HEK293T (cell line): ENCODE results near the gene LAMP1.

ENCODE experiments used
- ARNT ChIP-seq: fragments of 450-650 bp; IDR thresholded peaks from 2 replicates; pipeline ENCODE4 v1.6.1; 2017; ENCODE audit warnings: mild to moderate bottlenecking
- BHLHE40 ChIP-seq: fragments of 450-650 bp; IDR thresholded peaks from 2 replicates; pipeline ENCODE4 v1.6.1; 2016; ENCODE audit warnings: mild to moderate bottlenecking, moderate library complexity, borderline replicate concordance
- ELF4 ChIP-seq: fragments of 450-650 bp; IDR thresholded peaks from 2 replicates; pipeline ENCODE4 v1.6.1; 2017; ENCODE audit warnings: antibody characterized with exemption
- FOXA1 ChIP-seq: fragments of 450-650 bp; IDR thresholded peaks from 2 replicates; pipeline ENCODE4 v1.6.1; 2016; ENCODE audit warnings: mild to moderate bottlenecking
- FOXK2 ChIP-seq: fragments of 450-650 bp; IDR thresholded peaks from 2 replicates; pipeline ENCODE4 v1.6.1; 2016; ENCODE audit warnings: mild to moderate bottlenecking
- FOXM1 ChIP-seq: fragments of 450-650 bp; IDR thresholded peaks from 2 replicates; pipeline ENCODE4 v1.6.1; 2017; ENCODE audit warnings: mild to moderate bottlenecking, borderline replicate concordance
- LEF1 ChIP-seq: fragments of 450-650 bp; IDR thresholded peaks from 2 replicates; pipeline ENCODE4 v1.6.1; 2017; ENCODE audit warnings: mild to moderate bottlenecking, borderline replicate concordance
- NFRKB ChIP-seq: fragments of 450-650 bp; IDR thresholded peaks from 2 replicates; pipeline ENCODE4 v1.6.1; 2016; ENCODE audit warnings: mild to moderate bottlenecking, moderate library complexity
- PKNOX1 ChIP-seq: fragments of 450-650 bp; IDR thresholded peaks from 2 replicates; pipeline ENCODE4 v1.6.1; 2016
- SP1 ChIP-seq: fragments of 450-650 bp; IDR thresholded peaks from 2 replicates; pipeline ENCODE4 v1.6.1; 2017
- SUZ12 ChIP-seq: fragments of 450-650 bp; IDR thresholded peaks from 2 replicates; pipeline ENCODE4 v1.6.1; 2016; ENCODE audit warnings: mild to moderate bottlenecking
- TARDBP ChIP-seq: fragments of 450-650 bp; IDR thresholded peaks from 2 replicates; pipeline ENCODE4 v1.6.1; 2016
- ZNF384 ChIP-seq: fragments of 450-650 bp; IDR thresholded peaks from 2 replicates; pipeline ENCODE4 v1.6.1; 2016

- TF ChIP-seq PKNOX1: no peak
- no peak for TF ChIP-seq LEF1
- TF ChIP-seq FOXM1: no peak
- TF ChIP-seq ZNF384: no peak
- TF ChIP-seq BHLHE40: no peak
- no peak for TF ChIP-seq ARNT
- no peak for TF ChIP-seq SUZ12
- no peak for TF ChIP-seq SP1
- TF ChIP-seq FOXA1: no peak
- TF ChIP-seq ELF4: no peak
- TF ChIP-seq TARDBP: no peak
- no peak for TF ChIP-seq FOXK2
- TF ChIP-seq NFRKB: no peak
These were observed 23.7 kb upstream of the LAMP1 start for GRCh38 chr13:113273321-113273720.
